HG02798 (cell line): ENCODE data around the gene GAA.

ENCODE experiments used
- ATAC-seq: cut with Tn5 transposase; IDR thresholded peaks from one replicate; pipeline ENCODE4 v1.9.1; 2021; ENCODE audit warnings: mild to moderate bottlenecking; ENCODE audit not compliant: unreplicated experiment, poor library complexity

Gene GAA

GRCh38 chr17:80115159-80115558 is 13.8 kb downstream of the GAA start:
- ATAC-seq: no peak

GRCh38 chr17:80116276-80116920 is 15.0 kb downstream of the GAA start:
- no peak for ATAC-seq

- no peak for ATAC-seq
Observed at GRCh38 chr17:80116921-80117380, 15.6 kb downstream of the GAA start.

GRCh38 chr17:80117491-80118401 is 16.4 kb downstream of the GAA start:
- ATAC-seq: no peak

GRCh38 chr17:80118601-80119270 is 17.4 kb downstream of the GAA start:
- ATAC-seq: no peak

GRCh38 chr17:80119271-80119791 is 17.9 kb downstream of the GAA start:
- ATAC-seq: no peak

- ATAC-seq: no peak
Observed at GRCh38 chr17:80119839-80120238, 18.5 kb downstream of the GAA start.

GRCh38 chr17:80122026-80122575 is 20.7 kb downstream of the GAA start:
- no peak for ATAC-seq

GRCh38 chr17:80122926-80123505 is 21.6 kb downstream of the GAA start:
- ATAC-seq: no peak

GRCh38 chr17:80123791-80124190 is 22.4 kb downstream of the GAA start:
- ATAC-seq: no peak

GRCh38 chr17:80124351-80124981 is 23.1 kb downstream of the GAA start:
- no peak for ATAC-seq

- ATAC-seq: no peak
Observed at GRCh38 chr17:80125656-80126448, 24.5 kb downstream of the GAA start.

- ATAC-seq: no peak
Observed at GRCh38 chr17:80126449-80126715, 25.0 kb downstream of the GAA start.

GRCh38 chr17:80129006-80129565 is 27.7 kb downstream of the GAA start:
- ATAC-seq: no peak

- no peak for ATAC-seq
Observed at GRCh38 chr17:80130992-80131391, 29.6 kb downstream of the GAA start.

- no peak for ATAC-seq
Observed at GRCh38 chr17:80132906-80133625, 31.7 kb downstream of the GAA start.

- ATAC-seq: no peak
Observed at GRCh38 chr17:80133626-80133970, 32.2 kb downstream of the GAA start.

GRCh38 chr17:80137131-80137530 is 35.8 kb downstream of the GAA start:
- no peak for ATAC-seq
